Measurements from ENCODE around the gene SPINK8.

The SPINK8 gene

DNA sequence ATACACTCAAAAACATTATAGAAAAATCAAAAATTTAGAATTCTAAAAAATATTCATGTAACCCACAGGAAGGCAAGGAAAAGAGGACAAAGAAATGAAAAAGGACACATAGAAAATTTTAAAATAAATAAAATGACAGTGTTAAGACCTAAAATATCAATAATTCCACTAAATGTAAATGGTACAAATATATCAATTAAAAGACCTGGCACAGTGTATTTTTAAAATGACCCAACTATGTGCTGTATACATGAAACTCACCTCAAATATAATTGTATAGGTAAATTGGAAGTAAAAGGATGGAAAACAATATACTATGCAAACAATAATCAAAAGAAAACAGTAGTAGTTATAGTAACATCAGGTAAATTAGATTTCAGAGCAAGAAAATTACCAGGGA lies 28.5 kb upstream of the SPINK8 start:
- Histone ChIP-seq H3K36me3 (ENCODE audit: control insufficient read depth in 1 of 2, insufficient read depth in 2 of 2, low read length in 2 of 2) (no peaks in the 10 kb centered on the region), H3K9ac (ENCODE audit: low read length) (no peak overlapping the region), H3K27me3 (ENCODE audit: insufficient read depth, low read length) (no peaks in the 10 kb centered on the region), H4K8ac (ENCODE audit: low read depth, low read length) (no peak overlapping the region), H3K23ac (ENCODE audit: low read length) (no peak overlapping the region), H2BK120ac (ENCODE audit: insufficient read depth, low read length, poor library complexity) (no peak overlapping the region), H3K27ac (ENCODE audit: low read depth, low read length) (no peak overlapping the region), H4K91ac (ENCODE audit: low read depth, low read length) (no peak overlapping the region), H3K14ac (ENCODE audit: low read length) (no peak overlapping the region), H3K18ac (ENCODE audit: low read length) (no peak overlapping the region), H3K79me2 (ENCODE audit: control insufficient read depth, insufficient read depth, low read length, poor library complexity) (no peaks in the 10 kb centered on the region), H3K4me2 (ENCODE audit: low read length) (no peak overlapping the region), H4K12ac (ENCODE audit: low read depth, low read length) (no peak overlapping the region), H3K4ac (ENCODE audit: low read depth, low read length) (no peak overlapping the region), H2BK12ac (ENCODE audit: low read length) (no peak overlapping the region), H2AFZ (ENCODE audit: insufficient read depth, low read length, poor library complexity) (no peak overlapping the region), H3K4me1 (ENCODE audit: control insufficient read depth in 1 of 2, insufficient read depth in 2 of 2, low read length in 2 of 2) (no peaks in the 10 kb centered on the region), H3K79me1 (ENCODE audit: low read length) (no peaks in the 10 kb centered on the region), H3K9me3 (ENCODE audit: insufficient read depth, low read depth, low read length) (peaks cover 11% of the 10 kb centered on the region), H2AK5ac (ENCODE audit: low read length) (no peak overlapping the region), H2BK5ac (ENCODE audit: low read depth, low read length, poor library complexity) (no peak overlapping the region), H3K4me3 (ENCODE audit: low read depth, low read length) (no peak overlapping the region)
- DNase-seq: no peak

DNA sequence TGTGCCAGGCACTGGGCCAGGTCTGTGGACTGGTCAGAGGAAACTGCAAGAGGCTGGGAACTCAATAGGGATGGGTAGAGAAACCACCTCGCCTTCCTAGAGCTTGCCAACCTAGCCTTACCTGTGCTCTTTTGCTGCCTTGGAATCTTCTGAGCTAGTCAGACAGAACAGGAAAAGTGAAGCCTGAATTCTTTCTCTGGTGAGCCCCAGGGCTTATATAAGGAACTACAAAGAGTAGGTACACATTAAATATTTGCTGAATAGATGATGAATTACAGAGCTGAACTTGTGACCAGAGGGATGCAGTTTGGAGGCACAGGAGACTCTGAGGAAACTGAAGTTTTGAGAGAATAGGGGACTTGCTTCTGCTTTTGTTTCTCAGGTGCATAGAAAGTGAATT lies 23.0 kb upstream of the SPINK8 start:
- Histone ChIP-seq H3K4ac (ENCODE audit: low read depth, low read length) (no peak overlapping the region), H3K4me1 (ENCODE audit: control insufficient read depth in 1 of 2, insufficient read depth in 2 of 2, low read length in 2 of 2) (no peaks in the 10 kb centered on the region), H3K27ac (ENCODE audit: low read depth, low read length) (no peak overlapping the region), H3K79me1 (ENCODE audit: low read length) (no peaks in the 10 kb centered on the region), H3K14ac (ENCODE audit: low read length) (no peak overlapping the region), H2BK5ac (ENCODE audit: low read depth, low read length, poor library complexity) (no peak overlapping the region), H2AK5ac (ENCODE audit: low read length) (no peak overlapping the region), H2AFZ (ENCODE audit: insufficient read depth, low read length, poor library complexity) (no peak overlapping the region), H3K4me3 (ENCODE audit: low read depth, low read length) (no peak overlapping the region), H4K91ac (ENCODE audit: low read depth, low read length) (no peak overlapping the region), H3K27me3 (ENCODE audit: insufficient read depth, low read length) (no peaks in the 10 kb centered on the region), H3K9me3 (ENCODE audit: insufficient read depth, low read depth, low read length) (peaks cover 9% of the 10 kb centered on the region), H3K4me2 (ENCODE audit: low read length) (no peak overlapping the region), H3K18ac (ENCODE audit: low read length) (no peak overlapping the region), H4K12ac (ENCODE audit: low read depth, low read length) (no peak overlapping the region), H3K9ac (ENCODE audit: low read length) (no peak overlapping the region), H3K23ac (ENCODE audit: low read length) (no peak overlapping the region), H4K8ac (ENCODE audit: low read depth, low read length) (no peak overlapping the region), H3K79me2 (ENCODE audit: control insufficient read depth, insufficient read depth, low read length, poor library complexity) (no peaks in the 10 kb centered on the region), H3K36me3 (ENCODE audit: control insufficient read depth in 1 of 2, insufficient read depth in 2 of 2, low read length in 2 of 2) (no peaks in the 10 kb centered on the region), H2BK12ac (ENCODE audit: low read length) (no peak overlapping the region), H2BK120ac (ENCODE audit: insufficient read depth, low read length, poor library complexity) (no peak overlapping the region)
- DNase-seq: no peak
- no CpG with 5 or more reads among the region's 1 CpG for WGBS (ENCODE audit: extremely low coverage, insufficient coverage, insufficient read length)

DNA sequence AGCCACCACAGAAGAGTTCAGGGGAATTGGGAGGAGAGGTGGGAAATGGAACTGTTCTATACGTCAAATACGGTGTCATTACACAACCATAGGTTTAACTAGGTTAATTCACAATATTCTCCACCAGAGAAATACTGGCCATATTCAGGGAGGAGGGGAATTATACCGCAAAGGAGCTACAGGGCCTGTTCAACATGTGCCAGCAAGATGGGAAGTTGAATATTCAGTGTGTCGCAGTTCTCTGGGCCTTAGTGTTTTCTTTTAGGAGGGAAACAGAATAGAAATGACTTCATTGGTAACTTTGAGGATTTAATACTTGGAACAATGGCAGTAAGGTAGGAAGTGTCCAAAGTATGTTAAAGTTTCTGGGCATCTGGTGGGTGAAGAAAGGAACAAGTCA lies 20.5 kb upstream of the SPINK8 start:
- no peak overlapping the region for H4K12ac ChIP-seq (ENCODE audit: low read depth, low read length)
- no peak overlapping the region for H2AFZ ChIP-seq (ENCODE audit: insufficient read depth, low read length, poor library complexity)
- no CpG with 5 or more reads among the region's 4 CpGs for WGBS (ENCODE audit: extremely low coverage, insufficient coverage, insufficient read length)
- no peak overlapping the region for H3K4me2 ChIP-seq (ENCODE audit: low read length)
- H3K4me3 ChIP-seq (ENCODE audit: low read depth, low read length): no peak overlapping the region
- H3K27me3 ChIP-seq (ENCODE audit: insufficient read depth, low read length): no peaks in the 10 kb centered on the region
- no peak for DNase-seq
- no peak overlapping the region for H3K27ac ChIP-seq (ENCODE audit: low read depth, low read length)
- no peak overlapping the region for H4K91ac ChIP-seq (ENCODE audit: low read depth, low read length)
- H3K36me3 ChIP-seq (ENCODE audit: control insufficient read depth in 1 of 2, insufficient read depth in 2 of 2, low read length in 2 of 2): no peaks in the 10 kb centered on the region
- H3K4ac ChIP-seq (ENCODE audit: low read depth, low read length): no peak overlapping the region
- no peak overlapping the region for H3K14ac ChIP-seq (ENCODE audit: low read length)
- peaks cover 9% of the 10 kb centered on the region for H3K9me3 ChIP-seq (ENCODE audit: insufficient read depth, low read depth, low read length)
- no peak overlapping the region for H2BK12ac ChIP-seq (ENCODE audit: low read length)
- no peak overlapping the region for H3K18ac ChIP-seq (ENCODE audit: low read length)
- H3K79me1 ChIP-seq (ENCODE audit: low read length): no peaks in the 10 kb centered on the region
- H2AK5ac ChIP-seq (ENCODE audit: low read length): no peak overlapping the region
- H2BK120ac ChIP-seq (ENCODE audit: insufficient read depth, low read length, poor library complexity): no peak overlapping the region
- no peak overlapping the region for H4K8ac ChIP-seq (ENCODE audit: low read depth, low read length)
- no peak overlapping the region for H3K9ac ChIP-seq (ENCODE audit: low read length)
- H2BK5ac ChIP-seq (ENCODE audit: low read depth, low read length, poor library complexity): no peak overlapping the region
- no peak overlapping the region for H3K23ac ChIP-seq (ENCODE audit: low read length)
- no peaks in the 10 kb centered on the region for H3K79me2 ChIP-seq (ENCODE audit: control insufficient read depth, insufficient read depth, low read length, poor library complexity)
- H3K4me1 ChIP-seq (ENCODE audit: control insufficient read depth in 1 of 2, insufficient read depth in 2 of 2, low read length in 2 of 2): no peaks in the 10 kb centered on the region

DNA sequence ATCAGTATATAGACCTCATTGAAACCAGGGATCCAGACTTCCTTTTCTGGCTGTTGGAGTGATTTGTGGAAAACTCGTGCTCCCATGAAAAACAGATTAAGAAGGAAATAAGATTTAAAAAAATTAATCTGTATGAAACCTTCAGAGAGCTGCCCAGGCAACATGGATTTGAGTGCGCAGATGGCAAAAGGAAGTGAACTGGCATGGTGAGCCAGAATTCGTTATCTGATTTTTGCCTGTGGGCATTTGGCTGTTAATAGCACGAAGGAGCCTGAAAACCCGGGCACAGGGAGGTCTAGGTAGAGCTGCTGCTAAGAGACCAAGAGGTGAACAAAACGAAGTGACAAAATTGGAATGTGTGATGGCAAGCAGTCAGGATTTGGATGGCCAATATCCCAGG lies 19.1 kb upstream of the SPINK8 start:
- H3K18ac ChIP-seq (ENCODE audit: low read length): no peak overlapping the region
- no peaks in the 10 kb centered on the region for H3K27me3 ChIP-seq (ENCODE audit: insufficient read depth, low read length)
- no peaks in the 10 kb centered on the region for H3K36me3 ChIP-seq (ENCODE audit: control insufficient read depth in 1 of 2, insufficient read depth in 2 of 2, low read length in 2 of 2)
- no peak for DNase-seq
- H3K14ac ChIP-seq (ENCODE audit: low read length): no peak overlapping the region
- H4K91ac ChIP-seq (ENCODE audit: low read depth, low read length): no peak overlapping the region
- no peak overlapping the region for H4K8ac ChIP-seq (ENCODE audit: low read depth, low read length)
- H4K12ac ChIP-seq (ENCODE audit: low read depth, low read length): no peak overlapping the region
- no peaks in the 10 kb centered on the region for H3K79me2 ChIP-seq (ENCODE audit: control insufficient read depth, insufficient read depth, low read length, poor library complexity)
- no peak overlapping the region for H3K23ac ChIP-seq (ENCODE audit: low read length)
- H2BK12ac ChIP-seq (ENCODE audit: low read length): no peak overlapping the region
- H3K9ac ChIP-seq (ENCODE audit: low read length): no peak overlapping the region
- H2BK5ac ChIP-seq (ENCODE audit: low read depth, low read length, poor library complexity): no peak overlapping the region
- no peaks in the 10 kb centered on the region for H3K79me1 ChIP-seq (ENCODE audit: low read length)
- H2AK5ac ChIP-seq (ENCODE audit: low read length): no peak overlapping the region
- H3K27ac ChIP-seq (ENCODE audit: low read depth, low read length): no peak overlapping the region
- no peak overlapping the region for H3K4me3 ChIP-seq (ENCODE audit: low read depth, low read length)
- H3K9me3 ChIP-seq (ENCODE audit: insufficient read depth, low read depth, low read length): peaks cover 3% of the 10 kb centered on the region
- H2BK120ac ChIP-seq (ENCODE audit: insufficient read depth, low read length, poor library complexity): no peak overlapping the region
- H3K4me2 ChIP-seq (ENCODE audit: low read length): no peak overlapping the region
- whole genome bisulfite sequencing (ENCODE audit: extremely low coverage, insufficient coverage, insufficient read length): no CpG with 5 or more reads among the region's 6 CpGs
- no peak overlapping the region for H2AFZ ChIP-seq (ENCODE audit: insufficient read depth, low read length, poor library complexity)
- no peak overlapping the region for H3K4ac ChIP-seq (ENCODE audit: low read depth, low read length)
- no peaks in the 10 kb centered on the region for H3K4me1 ChIP-seq (ENCODE audit: control insufficient read depth in 1 of 2, insufficient read depth in 2 of 2, low read length in 2 of 2)
